Activated T-cell treated with anti-CD3 and anti-CD28 coated beads for 4 hours (primary cell): Measurements from ENCODE around the gene CNPY3.
"Not testable (repeated sequence)": the region's sequence is repeated elsewhere in the genome, so short reads cannot be mapped to it uniquely, and the experiment has no call there.

ENCODE experiments used
- DNase-seq: peaks from one replicate; pipeline ENCODE4 v3.0.0-alpha.2; 2020

Gene CNPY3

DNA sequence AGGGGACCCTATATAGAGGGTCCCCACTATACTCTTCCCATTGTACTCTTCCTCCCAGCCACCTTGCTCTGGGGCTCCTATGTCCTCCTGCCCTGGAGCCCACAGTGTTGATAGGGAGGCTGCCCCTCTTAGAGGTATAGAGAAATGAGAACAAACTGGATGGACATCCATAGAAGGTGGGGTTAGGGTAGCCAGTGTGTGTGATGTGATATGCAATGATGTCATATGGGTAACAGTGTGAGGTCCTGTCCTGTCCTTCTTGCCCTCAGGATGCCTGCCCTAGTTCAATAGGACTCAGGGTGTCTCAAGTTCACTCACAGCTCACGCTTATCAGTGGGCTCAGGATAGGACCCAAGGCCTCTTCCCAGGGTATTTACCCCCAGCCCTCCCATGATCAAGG is 13.0 kb upstream of the CNPY3 start:
- DNase-seq, result no peak

DNA sequence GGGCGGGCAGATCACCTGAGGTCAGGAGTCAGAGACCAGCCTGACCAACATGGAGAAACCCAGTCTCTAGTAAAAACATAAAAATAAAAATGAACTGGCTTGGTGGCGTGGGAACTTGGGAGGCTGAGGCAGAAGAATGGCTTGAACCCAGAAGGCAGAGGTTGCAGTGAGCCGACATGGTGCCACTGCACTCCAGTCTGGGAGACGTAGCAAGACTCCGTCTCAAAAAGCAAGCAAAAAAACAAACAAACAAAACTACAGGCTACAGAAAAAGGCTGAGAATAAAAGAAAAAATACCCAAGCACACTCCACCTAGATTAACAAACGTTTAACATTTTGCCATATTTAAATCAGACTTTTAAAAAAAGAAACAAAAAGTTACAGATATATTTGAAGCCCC is 7.5 kb upstream of the CNPY3 start:
- no peak for DNase-seq

DNA sequence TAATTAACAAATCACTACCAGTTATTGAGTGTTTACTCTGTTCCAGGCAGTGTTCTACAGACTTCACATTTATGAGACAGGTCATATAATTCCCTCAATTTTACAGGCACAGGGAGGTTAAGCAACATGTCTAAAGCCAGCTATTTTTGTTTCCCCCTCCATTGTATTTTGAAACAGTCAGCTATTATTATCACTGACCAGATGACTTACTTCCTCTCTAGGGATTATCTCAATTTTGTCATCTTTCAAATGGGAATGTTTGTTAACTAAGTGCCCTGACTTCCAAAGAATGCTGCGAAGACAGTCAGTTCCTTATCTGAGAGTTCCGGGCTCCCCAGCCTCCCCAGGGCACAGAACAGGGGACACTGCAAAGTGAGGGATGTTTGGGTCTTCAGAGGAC is 5.6 kb upstream of the CNPY3 start:
- DNase-seq, result no peak

DNA sequence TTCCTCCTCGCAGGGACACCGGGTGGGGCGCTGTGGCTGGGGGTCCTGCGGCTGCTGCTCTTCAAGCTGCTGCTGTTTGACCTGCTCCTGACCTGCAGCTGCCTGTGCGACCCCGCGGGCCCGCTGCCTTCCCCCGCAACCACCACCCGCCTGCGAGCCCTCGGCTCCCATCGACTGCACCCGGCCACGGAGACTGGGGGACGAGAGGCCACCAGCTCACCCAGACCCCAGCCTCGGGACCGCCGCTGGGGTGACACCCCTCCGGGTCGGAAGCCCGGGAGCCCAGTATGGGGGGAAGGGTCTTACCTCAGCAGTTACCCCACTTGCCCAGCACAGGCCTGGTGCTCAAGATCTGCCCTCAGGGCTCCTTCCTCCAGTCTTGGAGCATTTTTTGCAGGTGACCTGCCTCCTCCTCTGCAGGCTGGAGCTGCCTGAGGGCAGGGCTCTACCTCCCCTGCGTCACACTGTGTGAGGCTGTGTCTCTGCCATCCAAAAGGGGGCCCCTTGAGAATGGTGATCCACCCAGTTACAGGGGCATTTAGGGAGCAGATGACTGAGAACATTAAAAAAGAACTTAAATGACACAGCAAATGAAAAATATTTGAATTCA is 3.9 kb upstream of the CNPY3 start:
- no peak for DNase-seq

DNA sequence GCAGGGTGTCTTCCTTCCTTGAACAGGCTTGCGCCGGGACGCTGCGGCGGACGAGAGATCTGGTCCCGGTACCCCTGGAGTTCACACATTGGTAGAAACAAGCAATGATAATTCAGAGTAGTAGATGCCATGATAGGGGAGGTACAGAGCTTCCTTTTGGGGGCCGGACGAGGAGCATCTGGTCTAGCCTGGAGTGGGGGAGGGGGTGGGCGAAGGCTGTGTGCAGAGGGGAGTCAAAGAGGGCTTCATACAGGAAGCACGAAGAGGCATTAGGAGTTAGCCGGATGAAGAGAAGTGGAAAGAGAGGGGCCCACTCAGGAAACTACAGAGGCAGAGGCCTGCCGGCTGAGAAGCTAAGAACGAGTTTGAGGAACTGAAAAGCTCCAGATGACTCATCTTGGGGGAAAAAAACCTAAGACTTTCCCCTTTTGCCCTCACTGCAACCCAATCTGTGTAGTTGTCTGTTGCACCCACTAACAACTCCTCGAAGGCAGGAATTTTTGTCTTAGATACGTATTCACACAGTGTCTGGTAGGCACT is 611 bp downstream of the CNPY3 start:
- DNase-seq, result peak; percentile 42

DNA sequence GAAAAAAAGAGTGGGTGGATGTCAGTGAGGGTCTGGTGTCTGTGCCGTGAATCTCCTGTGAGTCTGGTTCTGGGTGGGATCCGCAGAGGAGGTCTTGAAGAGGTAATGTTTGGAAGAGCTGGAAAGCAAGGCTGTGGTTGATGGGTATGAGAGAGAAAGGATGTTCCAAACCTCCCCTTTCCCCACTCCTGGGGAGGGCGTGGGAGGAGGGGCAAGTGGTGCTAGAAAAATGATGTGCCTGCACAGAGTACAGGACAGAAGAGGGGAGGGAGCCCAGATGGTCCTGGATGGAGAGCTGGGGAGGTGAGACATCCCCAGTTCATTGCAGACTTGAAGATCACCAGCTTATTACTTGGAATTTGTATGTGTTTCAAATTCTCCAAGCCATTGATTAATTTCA is 3.1 kb downstream of the CNPY3 start:
- DNase-seq, result no peak

DNA sequence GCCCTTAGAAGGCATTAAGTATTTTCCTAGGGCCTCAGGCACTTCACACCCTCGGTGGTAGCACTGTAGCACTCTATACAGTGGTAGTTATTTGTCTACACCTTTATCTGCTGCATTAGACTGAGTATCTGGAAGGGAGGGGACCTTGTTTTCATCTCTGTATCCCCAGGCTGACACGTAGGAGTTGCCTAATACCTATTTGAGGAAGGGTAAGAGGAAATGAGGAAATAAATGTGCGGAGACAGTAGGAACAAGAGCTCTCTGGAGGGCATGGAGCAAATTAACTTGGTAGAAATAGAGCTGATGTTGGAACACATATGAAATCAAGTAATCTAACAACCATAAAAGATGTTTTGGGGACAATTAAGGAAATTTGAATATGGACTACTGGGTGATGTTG is 3.9 kb downstream of the CNPY3 start:
- no peak for DNase-seq

DNA sequence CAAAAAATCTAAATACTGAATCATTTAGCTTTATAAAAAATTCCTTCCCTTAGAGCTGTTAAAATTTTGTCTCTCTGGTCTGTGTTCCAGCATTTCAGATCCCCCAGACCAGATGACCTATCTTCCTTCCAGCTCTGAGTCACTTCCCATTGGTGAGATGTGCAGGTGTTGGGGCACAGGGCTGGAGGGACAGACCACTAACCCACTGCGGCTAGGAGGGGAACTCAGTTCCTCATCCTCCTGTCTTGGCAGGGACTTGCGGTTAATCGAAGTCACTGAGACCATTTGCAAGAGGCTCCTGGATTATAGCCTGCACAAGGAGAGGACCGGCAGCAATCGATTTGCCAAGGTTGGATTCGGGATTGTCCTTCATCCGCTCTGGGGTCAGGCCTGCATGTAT is 6.0 kb downstream of the CNPY3 start:
- no peak for DNase-seq

DNA sequence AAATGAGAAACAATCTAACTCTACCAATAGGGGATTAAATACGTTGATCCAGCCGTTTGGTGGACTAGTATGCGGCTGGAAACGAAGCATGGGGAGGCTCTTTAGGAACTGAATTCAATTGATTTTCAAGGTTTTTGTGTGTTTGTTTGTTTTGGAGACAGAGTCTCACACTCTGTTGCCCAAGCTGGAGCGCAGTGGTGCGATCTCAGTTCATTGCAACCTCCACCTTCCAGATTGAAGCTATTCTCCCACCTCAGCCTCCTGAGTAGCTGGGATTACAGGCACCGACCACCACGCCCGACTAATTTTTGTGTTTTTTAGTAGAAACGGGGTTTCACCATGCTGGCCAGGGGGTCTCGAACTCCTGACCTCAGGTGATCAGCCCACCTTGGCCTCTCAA is 7.1 kb downstream of the CNPY3 start:
- no peak for DNase-seq

DNA sequence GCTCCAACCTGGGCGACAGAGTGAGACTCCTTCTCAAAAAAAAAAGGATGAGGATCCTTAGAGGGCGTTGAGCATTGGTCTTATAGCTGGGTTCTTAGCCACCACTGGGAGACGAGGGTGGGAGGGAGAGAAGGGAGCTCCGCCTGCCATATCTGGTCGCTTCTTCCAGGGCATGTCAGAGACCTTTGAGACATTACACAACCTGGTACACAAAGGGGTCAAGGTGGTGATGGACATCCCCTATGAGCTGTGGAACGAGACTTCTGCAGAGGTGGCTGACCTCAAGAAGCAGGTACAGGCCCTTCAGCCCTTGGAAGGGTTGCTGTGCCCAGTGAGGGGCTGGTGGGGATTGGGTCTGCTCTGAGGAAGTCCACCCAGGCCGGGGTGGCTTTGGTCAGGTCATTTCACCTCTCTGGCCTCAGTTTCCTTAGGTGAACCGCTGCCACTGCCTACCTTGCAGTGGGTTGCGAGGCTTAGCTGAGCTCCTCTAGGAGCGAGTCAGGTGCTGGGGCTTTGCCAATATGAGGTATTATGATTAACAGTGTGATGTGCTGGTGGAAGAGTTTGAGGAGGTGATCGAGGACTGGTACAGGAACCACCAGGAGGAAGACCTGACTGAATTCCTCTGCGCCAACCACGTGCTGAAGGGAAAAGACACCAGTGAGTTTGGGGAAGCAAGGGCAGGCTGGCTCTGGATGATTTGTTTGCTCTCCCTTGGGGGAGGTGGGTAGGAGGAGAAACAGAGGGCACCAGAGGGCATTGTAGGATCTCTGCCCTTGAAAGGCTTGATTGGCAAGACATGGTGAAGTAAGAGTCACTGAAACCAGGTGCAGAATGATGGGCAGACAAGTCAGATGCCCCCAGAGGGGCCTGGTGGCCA is 8.5 kb downstream of the CNPY3 start:
- no peak for DNase-seq

DNA sequence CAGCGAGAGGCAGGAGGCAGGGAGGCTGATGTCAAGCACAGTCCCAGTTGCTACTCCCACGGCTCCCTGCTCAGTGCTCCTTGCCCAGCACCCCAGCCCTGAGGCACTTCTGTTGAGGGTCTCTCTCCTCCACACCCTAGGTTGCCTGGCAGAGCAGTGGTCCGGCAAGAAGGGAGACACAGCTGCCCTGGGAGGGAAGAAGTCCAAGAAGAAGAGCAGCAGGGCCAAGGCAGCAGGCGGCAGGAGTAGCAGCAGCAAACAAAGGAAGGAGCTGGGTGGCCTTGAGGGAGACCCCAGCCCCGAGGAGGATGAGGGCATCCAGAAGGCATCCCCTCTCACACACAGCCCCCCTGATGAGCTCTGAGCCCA is 9.1 kb downstream of the CNPY3 start:
- no peak for DNase-seq

DNA sequence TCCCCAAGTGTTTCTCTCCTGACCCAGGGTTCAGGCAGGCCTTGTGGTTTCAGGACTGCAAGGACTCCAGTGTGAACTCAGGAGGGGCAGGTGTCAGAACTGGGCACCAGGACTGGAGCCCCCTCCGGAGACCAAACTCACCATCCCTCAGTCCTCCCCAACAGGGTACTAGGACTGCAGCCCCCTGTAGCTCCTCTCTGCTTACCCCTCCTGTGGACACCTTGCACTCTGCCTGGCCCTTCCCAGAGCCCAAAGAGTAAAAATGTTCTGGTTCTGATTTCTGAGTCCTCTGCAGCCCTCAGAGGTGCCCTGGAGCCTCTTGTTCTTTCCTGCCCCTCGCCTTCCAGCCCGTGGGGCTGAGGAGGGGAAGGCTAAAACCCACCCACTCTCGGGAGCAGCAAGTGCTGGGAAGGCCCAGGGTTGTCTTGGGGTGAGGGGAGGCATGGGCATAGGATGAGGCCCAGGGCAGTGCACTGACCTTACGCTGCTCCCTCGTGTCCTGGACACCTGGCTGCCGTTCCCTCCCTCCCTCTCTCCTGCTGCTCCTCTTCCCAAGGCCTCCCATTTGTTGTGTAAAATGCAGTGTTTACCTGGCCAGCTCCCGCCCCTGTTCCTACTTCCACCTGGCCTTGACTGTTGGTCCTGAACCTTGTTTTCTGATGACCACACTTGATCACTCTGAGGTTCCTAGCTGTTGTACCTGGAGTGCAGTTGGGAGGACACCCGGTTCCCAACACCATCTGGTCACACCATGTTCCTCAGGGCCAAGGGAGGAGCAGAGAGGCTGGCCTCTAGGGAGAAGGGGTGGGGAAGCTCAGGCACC is 9.9 kb downstream of the CNPY3 start:
- no peak for DNase-seq

DNA sequence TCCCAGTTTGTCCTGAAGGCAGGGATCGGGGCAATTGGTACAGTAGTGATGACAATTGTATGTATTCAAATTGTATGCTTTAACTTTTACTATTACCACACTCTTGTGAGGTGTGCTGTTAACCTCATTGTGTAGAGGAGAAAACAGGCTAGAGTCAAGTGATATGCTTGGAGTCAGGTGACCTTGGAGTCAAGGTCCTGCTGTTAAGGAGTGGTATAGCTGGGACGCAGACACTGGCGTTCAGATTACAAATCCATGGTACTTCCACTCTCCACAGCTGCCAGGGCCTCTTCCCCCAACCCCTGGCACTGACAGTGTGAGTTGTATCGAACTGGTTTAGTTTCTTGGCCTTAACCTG is 10.5 kb downstream of the CNPY3 start:
- no peak for DNase-seq

DNA sequence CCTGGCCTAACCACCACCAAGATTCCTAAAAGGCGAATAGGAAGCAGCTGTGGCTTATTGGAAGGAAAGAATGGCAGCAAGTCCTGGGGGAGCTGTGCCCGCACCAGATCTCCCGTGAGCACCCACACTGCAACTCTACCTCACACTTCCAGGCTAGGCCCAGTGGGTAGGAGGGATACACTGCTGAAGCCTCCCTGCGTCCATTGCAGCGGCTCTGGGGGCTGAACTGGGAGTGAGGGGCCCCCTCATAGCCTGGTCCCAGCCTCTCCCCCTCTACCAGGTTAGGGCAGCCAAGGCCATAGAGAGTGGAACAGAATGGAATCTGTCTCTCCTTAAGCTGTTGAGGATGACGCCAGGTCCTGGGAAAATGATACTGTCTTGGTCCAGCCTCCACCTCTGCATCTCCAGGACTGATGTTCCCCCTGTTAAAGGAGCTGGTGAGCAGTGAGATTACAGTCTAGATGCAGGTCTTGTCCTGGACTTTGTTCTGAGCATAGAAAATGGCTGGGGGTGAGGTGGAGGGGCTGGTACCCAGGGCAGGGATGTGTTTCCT is 11.3 kb downstream of the CNPY3 start:
- no peak for DNase-seq

DNA sequence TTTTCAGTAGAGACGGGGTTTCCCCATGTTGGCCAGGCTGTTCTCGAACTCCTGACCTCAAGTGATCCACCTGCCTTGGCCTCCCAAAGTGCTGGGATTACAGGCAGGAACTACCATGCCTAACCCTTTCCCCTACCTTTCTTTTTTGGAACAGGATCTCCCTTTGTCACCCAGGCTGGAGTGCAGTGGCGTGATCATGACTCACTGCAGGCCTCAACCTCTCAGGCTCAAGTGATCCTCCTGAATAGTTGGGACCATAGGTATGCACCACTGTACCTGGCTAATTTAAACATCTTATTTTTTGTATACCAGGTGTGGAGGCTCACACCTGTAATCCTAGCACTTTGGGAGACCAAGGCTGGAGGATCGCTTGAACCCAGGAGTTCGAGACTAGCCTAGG is 12.1 kb downstream of the CNPY3 start:
- DNase-seq, result not testable (repeated sequence)

DNA sequence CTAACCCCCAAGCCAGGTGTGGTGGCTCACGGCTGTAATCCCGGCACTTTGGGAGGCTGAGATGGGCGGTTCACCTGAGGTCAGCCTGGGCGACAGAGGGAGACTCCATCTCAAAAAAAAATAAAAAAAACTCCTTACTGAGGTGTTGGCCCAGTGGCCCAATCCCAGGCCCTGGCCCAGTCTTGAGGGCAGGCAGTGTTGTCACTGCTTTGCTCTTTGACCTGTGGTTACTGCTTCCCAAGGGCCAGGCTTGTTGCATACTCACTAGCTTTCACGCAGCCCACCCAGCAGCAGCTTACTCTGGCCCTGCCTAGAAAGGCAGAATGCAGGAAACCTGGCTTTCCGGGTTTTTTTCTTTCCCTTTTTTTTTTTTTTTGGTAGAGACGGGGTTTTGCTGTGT is 13.2 kb downstream of the CNPY3 start:
- DNase-seq, result no peak

DNA sequence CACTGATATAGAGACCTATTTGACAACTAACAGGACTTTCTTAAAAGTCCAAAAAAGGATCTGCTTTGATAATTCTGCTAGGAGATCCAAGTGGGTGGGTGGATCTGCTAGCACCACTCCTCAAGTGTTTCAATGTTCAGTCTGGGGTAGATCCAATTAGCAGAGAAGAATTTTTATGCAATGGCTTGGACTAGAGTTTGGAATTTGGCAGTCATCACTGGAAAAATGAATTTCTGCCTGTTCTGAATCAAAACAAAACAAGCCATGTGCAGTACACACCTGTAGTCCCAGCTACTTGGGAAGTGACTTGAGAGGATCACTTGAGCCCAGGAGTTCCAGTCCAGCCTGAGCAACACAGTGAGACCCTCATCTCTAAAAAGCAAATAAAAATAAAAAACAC is 18.7 kb downstream of the CNPY3 start:
- no peak for DNase-seq

DNA sequence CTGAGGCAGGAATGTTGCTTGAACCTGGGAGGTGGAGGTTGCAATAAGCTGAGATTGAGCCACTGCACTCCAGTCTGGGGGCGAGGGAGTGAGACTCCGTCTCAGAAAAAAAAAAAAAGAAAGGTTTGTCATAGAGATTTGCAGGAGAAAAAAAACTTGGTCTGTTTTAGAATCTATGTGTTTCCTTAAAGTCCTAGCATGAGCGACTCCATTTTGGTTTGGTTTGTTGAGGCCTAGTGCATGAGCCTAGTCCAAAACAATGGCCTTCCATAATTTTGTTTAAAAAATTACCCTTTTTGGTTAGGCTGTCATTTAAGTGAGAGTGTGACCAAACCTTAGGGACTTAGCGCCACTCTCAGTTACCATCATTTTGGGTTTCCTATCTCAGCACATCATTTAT is 23.1 kb downstream of the CNPY3 start:
- no peak for DNase-seq

DNA sequence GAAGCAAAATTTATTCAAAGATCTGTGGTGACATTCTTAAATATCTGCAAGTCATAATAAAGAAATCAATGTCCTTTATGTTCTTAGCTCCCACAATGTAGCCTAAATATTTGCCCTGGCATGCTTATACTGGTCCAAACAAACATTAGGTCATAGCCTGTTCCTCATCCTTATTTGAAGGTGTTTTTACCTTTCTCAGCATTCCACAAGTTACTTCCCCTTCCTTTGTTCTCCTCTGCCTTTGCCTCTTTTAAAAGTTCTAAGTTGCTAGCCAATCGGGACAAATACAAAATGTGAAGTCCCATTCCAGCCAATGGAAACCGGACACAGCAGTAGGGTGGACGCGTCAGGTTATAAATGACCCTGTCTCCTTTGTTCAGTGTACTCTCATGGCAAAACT is 25.1 kb downstream of the CNPY3 start:
- not testable (repeated sequence) for DNase-seq

DNA sequence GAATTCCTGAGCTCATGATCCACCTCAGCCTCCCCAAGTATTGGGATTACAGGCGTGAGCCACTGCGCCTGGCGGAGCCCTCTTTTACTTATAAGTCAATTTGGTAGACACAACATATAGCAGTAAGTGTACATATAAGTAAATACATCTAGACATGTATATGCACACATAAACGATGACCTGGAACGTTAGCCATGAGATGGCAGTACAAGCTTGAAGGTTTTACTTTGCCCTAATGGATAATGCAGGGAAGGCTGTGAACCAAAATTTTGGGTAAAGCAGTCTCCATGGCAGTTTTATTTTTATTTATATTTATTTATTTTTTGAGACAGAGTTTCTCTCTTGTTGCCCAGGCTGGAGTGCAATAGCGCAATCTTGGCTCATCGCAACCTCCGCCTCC is 28.8 kb downstream of the CNPY3 start:
- no peak for DNase-seq

DNA sequence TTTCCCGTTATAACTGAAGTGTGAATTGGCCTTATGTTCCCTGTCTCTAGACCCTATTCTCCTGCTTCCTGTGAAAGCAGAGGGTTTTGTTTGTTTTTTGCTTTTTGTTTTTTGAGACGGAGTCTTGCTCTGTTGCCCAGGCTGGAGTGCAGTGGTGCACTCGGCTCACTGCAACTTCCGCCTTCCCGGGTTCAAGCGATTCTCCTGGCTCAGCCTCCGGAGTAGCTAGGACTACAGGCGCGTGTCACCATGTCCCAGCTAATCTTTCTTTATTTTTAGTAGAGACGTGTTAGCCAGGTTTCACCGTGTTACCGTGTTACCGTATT is 30.6 kb downstream of the CNPY3 start:
- no peak for DNase-seq

DNA sequence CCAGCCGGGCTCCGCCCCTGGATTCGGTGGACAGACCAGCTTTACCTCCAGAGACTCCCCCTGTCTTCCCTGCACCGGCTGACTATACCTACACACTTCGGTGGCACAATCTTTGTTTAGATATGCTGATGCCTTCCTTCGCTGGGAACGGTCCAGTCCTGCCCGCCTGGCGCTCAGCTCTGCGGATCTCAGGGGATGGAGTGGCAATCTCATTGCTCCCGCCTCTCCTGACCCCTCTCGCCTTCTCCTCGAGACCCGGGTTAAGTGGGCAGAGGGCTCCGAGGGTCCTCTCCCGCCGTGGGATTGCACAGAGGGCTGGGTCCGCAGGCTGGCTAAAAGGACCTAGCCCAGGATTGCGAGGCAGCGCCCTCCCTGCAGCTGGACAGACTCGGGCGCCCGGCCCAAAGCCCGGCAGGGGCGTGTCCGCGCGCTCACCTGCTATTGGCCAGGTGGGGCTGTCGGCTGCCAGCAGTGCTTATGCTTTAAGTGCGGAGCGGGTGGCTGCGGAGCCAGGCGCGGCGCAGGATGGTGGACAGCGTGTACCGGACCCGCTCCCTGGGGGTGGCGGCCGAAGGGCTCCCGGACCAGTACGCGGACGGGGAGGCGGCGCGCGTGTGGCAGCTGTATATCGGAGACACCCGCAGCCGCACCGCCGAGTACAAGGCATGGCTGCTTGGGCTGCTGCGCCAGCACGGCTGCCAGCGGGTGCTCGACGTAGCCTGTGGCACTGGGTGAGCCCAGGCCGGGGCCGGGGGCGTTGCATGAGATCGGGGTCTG is 31.2 kb downstream of the CNPY3 start, which contains the start of gene GNMT:
TSS of gene GNMT (plus strand) at position 512 of the 777 bp plus-strand sequence. CDS start at position 526, 14 bp downstream.
- no peak for DNase-seq

DNA sequence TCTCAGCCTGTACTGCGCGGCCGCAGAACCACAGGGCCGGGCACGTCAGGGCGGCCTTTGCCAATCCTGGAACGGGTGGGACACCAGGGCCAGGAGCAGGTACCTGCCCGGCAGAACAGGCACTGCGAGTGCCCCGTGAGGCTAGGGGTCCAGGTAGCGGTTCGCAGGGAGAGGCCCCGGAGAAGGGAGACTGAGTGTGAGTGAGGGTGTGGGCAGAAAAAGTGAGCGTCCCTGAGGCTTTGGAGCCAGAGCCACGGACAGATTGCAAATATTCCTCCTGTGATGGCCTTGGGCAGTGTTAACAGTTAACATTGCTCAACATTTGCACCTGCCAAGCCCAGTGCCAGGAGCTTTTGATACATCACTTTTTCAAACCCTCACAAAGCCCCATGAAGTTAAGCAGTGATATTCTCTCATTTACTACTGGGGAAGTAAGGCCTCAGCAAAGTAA is 31.8 kb downstream of the CNPY3 start:
- DNase-seq, result no peak
